Measurements from ENCODE around the gene CSMD2.

CSMD2 gene

GRCh38 chr1:33575324-33575879, 589.6 kb downstream of the CSMD2 start:
- Histone ChIP-seq H3K9me3 (ENCODE audit: severe bottlenecking) (no peaks in the 10 kb centered on the region), H3K4me3 (ENCODE audit: low read depth, low read length) (no peak overlapping the region), H3K36me3 (no peaks in the 10 kb centered on the region), H3K27ac (no peak overlapping the region), H3K27me3 (ENCODE audit: insufficient read depth, low read depth, severe bottlenecking) (peaks cover 94% of the 10 kb centered on the region)
- no peak for TF ChIP-seq CTCF (IDR thresholded peaks at IDR 0.05; ENCODE audit: low read depth, low read length)
- no peak for DNase-seq

GRCh38 chr1:33573661-33574060, 591.4 kb downstream of the CSMD2 start:
- Histone ChIP-seq H3K4me3 (ENCODE audit: low read depth, low read length) (no peak overlapping the region), H3K27me3 (ENCODE audit: insufficient read depth, low read depth, severe bottlenecking) (peaks cover 90% of the 10 kb centered on the region), H3K27ac (no peak overlapping the region), H3K36me3 (no peaks in the 10 kb centered on the region), H3K9me3 (ENCODE audit: severe bottlenecking) (no peaks in the 10 kb centered on the region)
- DNase-seq = no peak
- TF ChIP-seq CTCF (IDR thresholded peaks at IDR 0.05; ENCODE audit: low read depth, low read length) = no peak

GRCh38 chr1:33572387-33572786, 592.6 kb downstream of the CSMD2 start:
- no peak for DNase-seq
- Histone ChIP-seq H3K4me3 (ENCODE audit: low read depth, low read length) (no peak overlapping the region), H3K36me3 (no peaks in the 10 kb centered on the region), H3K9me3 (ENCODE audit: severe bottlenecking) (no peaks in the 10 kb centered on the region), H3K27ac (no peak overlapping the region), H3K27me3 (ENCODE audit: insufficient read depth, low read depth, severe bottlenecking) (peaks cover 87% of the 10 kb centered on the region)
- no peak for TF ChIP-seq CTCF (IDR thresholded peaks at IDR 0.05; ENCODE audit: low read depth, low read length)

- Histone ChIP-seq H3K27me3 (ENCODE audit: insufficient read depth, low read depth, severe bottlenecking) (peaks cover 71% of the 10 kb centered on the region), H3K36me3 (no peaks in the 10 kb centered on the region), H3K4me3 (ENCODE audit: low read depth, low read length) (no peak overlapping the region), H3K9me3 (ENCODE audit: severe bottlenecking) (no peaks in the 10 kb centered on the region), H3K27ac (no peak overlapping the region)
- TF ChIP-seq CTCF (IDR thresholded peaks at IDR 0.05; ENCODE audit: low read depth, low read length) = no peak
- DNase-seq = no peak
These were observed 595.7 kb downstream of the CSMD2 start for GRCh38 chr1:33569331-33569730.

GRCh38 chr1:33563699-33564098, 601.3 kb downstream of the CSMD2 start:
- Histone ChIP-seq H3K9me3 (ENCODE audit: severe bottlenecking) (no peaks in the 10 kb centered on the region), H3K27me3 (ENCODE audit: insufficient read depth, low read depth, severe bottlenecking) (peaks cover 68% of the 10 kb centered on the region), H3K36me3 (no peaks in the 10 kb centered on the region), H3K27ac (no peak overlapping the region), H3K4me3 (ENCODE audit: low read depth, low read length) (no peak overlapping the region)
- no peak for DNase-seq
- TF ChIP-seq CTCF (IDR thresholded peaks at IDR 0.05; ENCODE audit: low read depth, low read length) = no peak

DNA sequence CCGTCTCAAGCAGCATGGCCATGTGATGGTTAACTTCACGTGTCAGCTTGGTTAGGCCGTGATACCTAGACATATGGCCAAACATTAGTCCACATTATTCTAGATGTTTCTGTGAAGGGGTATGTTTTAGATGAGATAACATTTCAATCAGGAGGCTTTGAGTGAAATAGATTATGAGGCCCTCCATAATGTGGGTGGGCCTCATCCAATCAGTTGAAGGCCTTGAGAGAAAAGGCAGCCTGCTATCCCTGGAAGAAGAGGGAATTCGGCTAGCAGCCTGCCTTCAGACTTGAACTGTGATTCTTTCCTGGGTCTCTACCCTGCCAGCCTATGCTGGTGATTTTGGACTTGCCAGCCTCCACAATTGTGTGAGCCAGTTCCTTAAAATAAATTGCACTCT, 602.5 kb downstream of the CSMD2 start:
- no peak for TF ChIP-seq CTCF (IDR thresholded peaks at IDR 0.05; ENCODE audit: low read depth, low read length)
- DNase-seq = no peak
- no peak overlapping the region for H3K4me3 ChIP-seq (ENCODE audit: low read depth, low read length)
- no peak overlapping the region for H3K27ac ChIP-seq
- H3K27me3 ChIP-seq (ENCODE audit: insufficient read depth, low read depth, severe bottlenecking) = peaks cover 68% of the 10 kb centered on the region
- no peaks in the 10 kb centered on the region for H3K36me3 ChIP-seq
- no peaks in the 10 kb centered on the region for H3K9me3 ChIP-seq (ENCODE audit: severe bottlenecking)

All from WERI-Rb-1 (cell line).